Karpas-422 (cell line): Measurements from ENCODE around the gene ZGPAT. TPM values are rescaled to one million over a fixed set of nuclear protein-coding genes. Genes with fewer than 3 reads are reported as not detected.

Experiments used
- DNase-seq: peaks from one replicate; pipeline ENCODE4 v3.0.0-alpha.2; 2015
- H2AFZ ChIP-seq: fragments of 200-600 bp; sonication (generic); 2 replicates; pipeline ENCODE4 v1.6.1; 2014; ENCODE audit warnings: antibody characterized with exemption, low read length, mixed read lengths
- H3K27ac ChIP-seq: fragments of 200-600 bp; sonication (generic); 2 replicates; pipeline ENCODE4 v1.5.1; 2014; ENCODE audit warnings: mild to moderate bottlenecking, low read length, moderate library complexity
- H3K27me3 ChIP-seq: fragments of 200-600 bp; sonication (generic); 2 replicates; pipeline ENCODE4 v1.6.1; 2014; ENCODE audit warnings: low read length, mixed read lengths
- H3K36me3 ChIP-seq: fragments of 200-600 bp; sonication (generic); 2 replicates; pipeline ENCODE4 v1.6.1; 2014; ENCODE audit warnings: low read length, mixed read lengths; ENCODE audit not compliant: insufficient read depth
- H3K4me1 ChIP-seq: fragments of 200-600 bp; sonication (generic); 2 replicates; pipeline ENCODE4 v1.6.1; 2014; ENCODE audit warnings: mild to moderate bottlenecking, low read length, mixed read lengths
- H3K4me2 ChIP-seq: fragments of 200-600 bp; sonication (generic); 2 replicates; pipeline ENCODE4 v1.6.1; 2014; ENCODE audit warnings: low read length, low read depth, mild to moderate bottlenecking; ENCODE audit not compliant: poor library complexity, severe bottlenecking
- H3K4me3 ChIP-seq: fragments of 200-600 bp; sonication (generic); 2 replicates; pipeline ENCODE4 v1.5.1; 2014; ENCODE audit warnings: mild to moderate bottlenecking, antibody characterized with exemption, low read length, mixed read lengths
- H3K79me2 ChIP-seq: fragments of 200-600 bp; sonication (generic); 2 replicates; pipeline ENCODE4 v1.6.1; 2014; ENCODE audit warnings: mild to moderate bottlenecking, low read length, mixed read lengths
- H3K9ac ChIP-seq: fragments of 200-600 bp; sonication (generic); 2 replicates; pipeline ENCODE4 v1.6.0; 2014; ENCODE audit warnings: low read length
- H3K9me2 ChIP-seq: fragments of 200-600 bp; sonication (generic), shearing (Covaris generic); replicated peaks from 2 replicates; pipeline ENCODE4 v1.6.0; 2014; ENCODE audit warnings: mild to moderate bottlenecking, low read length, moderate library complexity; ENCODE audit not compliant: insufficient read depth
- H3K9me3 ChIP-seq: fragments of 300-700, 200-600 bp; sonication (generic); 2 replicates; pipeline ENCODE4 v1.6.1; 2014; ENCODE audit warnings: low read length, mixed read lengths
- H4K20me1 ChIP-seq: fragments of 200-600 bp; sonication (generic); 2 replicates; pipeline ENCODE4 v1.6.1; 2014; ENCODE audit warnings: mild to moderate bottlenecking, antibody characterized with exemption, low read length, low read depth; ENCODE audit not compliant: insufficient read depth
- total RNA-seq: library from RNA; depleted of rRNA; stranded (reverse); fragments of >200 nt; shearing (Covaris generic); gene quantifications from 2 replicates; pipeline ENCODE4 v1.2.3, GENCODE V29; 2014; ENCODE audit warnings: low replicate concordance

Gene ZGPAT
- total RNA-seq, 1 experiment from 2014 or later: 12.2 TPM

- Histone ChIP-seq H3K4me3 (no peak overlapping the region), H3K27ac (no peak overlapping the region)
These were observed 33.5 kb downstream of the ZGPAT start for GRCh38 chr20:63741354-63741675.

GRCh38 chr20:63741676-63742380 lies 34.0 kb downstream of the ZGPAT start:
- no peak for DNase-seq
- H3K9me3 ChIP-seq: no peaks in the 10 kb centered on the region
- H3K27ac ChIP-seq: no peak overlapping the region
- no peaks in the 10 kb centered on the region for H3K27me3 ChIP-seq
- H3K79me2 ChIP-seq: no peaks in the 10 kb centered on the region
- no peak overlapping the region for H3K9ac ChIP-seq
- no peak overlapping the region for H3K4me3 ChIP-seq
- no peaks in the 10 kb centered on the region; the same call in 1 of the 2 replicates for H3K36me3 ChIP-seq
- H3K4me1 ChIP-seq: peaks cover 24% of the 10 kb centered on the region
- peaks cover 4% of the 10 kb centered on the region for H4K20me1 ChIP-seq
- H3K4me2 ChIP-seq: no peak overlapping the region
- H2AFZ ChIP-seq: no peak overlapping the region
- H3K9me2 ChIP-seq: no peaks in the 10 kb centered on the region

More at GRCh38 chr20:63741354-63741675, 33.5 kb downstream of the ZGPAT start:
- Histone ChIP-seq H2AFZ (no peak overlapping the region), H3K9me3 (no peaks in the 10 kb centered on the region), H3K4me1 (peaks cover 24% of the 10 kb centered on the region), H3K4me2 (no peak overlapping the region), H3K79me2 (no peaks in the 10 kb centered on the region), H3K9ac (no peak overlapping the region), H3K36me3 (no peaks in the 10 kb centered on the region; the same call in 1 of the 2 replicates), H3K9me2 (no peaks in the 10 kb centered on the region), H3K27me3 (no peaks in the 10 kb centered on the region), H4K20me1 (peaks cover 10% of the 10 kb centered on the region)
- DNase-seq: no peak

GRCh38 chr20:63742381-63743024 lies 34.7 kb downstream of the ZGPAT start:
- Histone ChIP-seq H3K36me3 (no peaks in the 10 kb centered on the region), H2AFZ (no peak overlapping the region), H3K4me2 (no peak overlapping the region), H4K20me1 (no peaks in the 10 kb centered on the region; the same call in 1 of the 2 replicates), H3K27ac (no peak overlapping the region), H3K9ac (no peak overlapping the region), H3K9me3 (no peaks in the 10 kb centered on the region), H3K27me3 (no peaks in the 10 kb centered on the region), H3K4me1 (peaks cover 20% of the 10 kb centered on the region), H3K79me2 (no peaks in the 10 kb centered on the region), H3K9me2 (no peaks in the 10 kb centered on the region), H3K4me3 (no peak overlapping the region)
- DNase-seq: no peak

GRCh38 chr20:63743210-63743970 lies 35.6 kb downstream of the ZGPAT start:
- no peaks in the 10 kb centered on the region for H3K9me2 ChIP-seq
- no peak overlapping the region for H2AFZ ChIP-seq
- no peak for DNase-seq
- no peaks in the 10 kb centered on the region for H3K36me3 ChIP-seq
- no peaks in the 10 kb centered on the region; the same call in 1 of the 2 replicates for H4K20me1 ChIP-seq
- no peak overlapping the region for H3K4me3 ChIP-seq
- H3K79me2 ChIP-seq: no peaks in the 10 kb centered on the region
- no peak overlapping the region for H3K4me2 ChIP-seq
- H3K4me1 ChIP-seq: peaks cover 20% of the 10 kb centered on the region
- no peaks in the 10 kb centered on the region for H3K9me3 ChIP-seq
- no peaks in the 10 kb centered on the region for H3K27me3 ChIP-seq
- no peak overlapping the region for H3K27ac ChIP-seq
- no peak overlapping the region for H3K9ac ChIP-seq

- Histone ChIP-seq H3K9me2 (no peaks in the 10 kb centered on the region), H2AFZ (no peak overlapping the region), H3K27me3 (no peaks in the 10 kb centered on the region), H3K27ac (no peak overlapping the region), H3K4me1 (peaks cover 19% of the 10 kb centered on the region), H3K9ac (no peak overlapping the region), H3K79me2 (no peaks in the 10 kb centered on the region), H3K4me2 (no peak overlapping the region), H3K36me3 (no peaks in the 10 kb centered on the region), H3K9me3 (no peaks in the 10 kb centered on the region), H3K4me3 (no peak overlapping the region), H4K20me1 (no peaks in the 10 kb centered on the region)
- DNase-seq: no peak
These were observed 36.3 kb downstream of the ZGPAT start for GRCh38 chr20:63744158-63744557.

GRCh38 chr20:63744574-63745423 lies 37.0 kb downstream of the ZGPAT start:
- Histone ChIP-seq H3K27me3 (no peaks in the 10 kb centered on the region), H4K20me1 (no peaks in the 10 kb centered on the region)
- DNase-seq: no peak

GRCh38 chr20:63745424-63745805 lies 37.6 kb downstream of the ZGPAT start:
- Histone ChIP-seq H3K9me2 (no peaks in the 10 kb centered on the region), H3K4me1 (peaks cover 15% of the 10 kb centered on the region), H4K20me1 (no peaks in the 10 kb centered on the region), H3K4me2 (no peak overlapping the region), H3K9ac (no peak overlapping the region), H3K4me3 (no peak overlapping the region), H3K27me3 (no peaks in the 10 kb centered on the region), H3K27ac (no peak overlapping the region), H3K36me3 (no peaks in the 10 kb centered on the region), H2AFZ (no peak overlapping the region), H3K79me2 (no peaks in the 10 kb centered on the region), H3K9me3 (no peaks in the 10 kb centered on the region)
- no peak for DNase-seq

More at GRCh38 chr20:63744574-63745423, 37.0 kb downstream of the ZGPAT start:
- Histone ChIP-seq H3K79me2 (no peaks in the 10 kb centered on the region), H3K27ac (no peak overlapping the region), H3K4me2 (no peak overlapping the region), H3K4me3 (no peak overlapping the region), H3K4me1 (peaks cover 17% of the 10 kb centered on the region), H3K36me3 (no peaks in the 10 kb centered on the region), H3K9ac (no peak overlapping the region), H2AFZ (no peak overlapping the region), H3K9me3 (no peaks in the 10 kb centered on the region), H3K9me2 (no peaks in the 10 kb centered on the region)
